Lower leg skin (tissue), 4 donors: Measurements from ENCODE around the gene TBC1D22A. TPM values are rescaled to one million over a fixed set of nuclear protein-coding genes. Genes with fewer than 3 reads are reported as not detected.

Experiments used
- DNase-seq, 2 donors: peaks; one replicate each; pipeline ENCODE4 v3.0.0-alpha.2; 2019; ENCODE audit warnings: low spot score in 2 of 2
- H3K4me3 ChIP-seq: fragments of 200-600 bp; sonication (generic); 2 replicates; pipeline ENCODE4 v1.5.1; 2017; ENCODE audit warnings: mild to moderate bottlenecking, low read depth; ENCODE audit not compliant: poor library complexity, severe bottlenecking
- CTCF ChIP-seq, 3 donors: fragments of 450-650 bp; IDR thresholded peaks; one replicate each; pipeline ENCODE4 v1.5.1; 2016; ENCODE audit warnings: antibody characterized with exemption in 3 of 3, mild to moderate bottlenecking in 3 of 3, moderate library complexity in 2 of 3
- POLR2A ChIP-seq, 2 donors: fragments of 450-650 bp; IDR thresholded peaks; one replicate each; pipeline ENCODE4 v1.6.1; 2016 to 2017; ENCODE audit warnings: antibody characterized with exemption in 2 of 2, mild to moderate bottlenecking in 1 of 2, moderate library complexity in 1 of 2
- WGBS, 2 donors: methylation state at CpG; one replicate each; pipeline ENCODE4 v1.1.5; 2018; 5-methylcytosine and 5-hydroxymethylcytosine counted together
- intact Hi-C: fragments of 100-400 bp; cut with DNase I; formaldehyde crosslinking; loops from one replicate; pipeline ENCODE4 v1.15.0; 2023; ENCODE audit warnings: low total_unique reads
- total RNA-seq, 4 donors: library from RNA; depleted of rRNA; stranded (reverse); fragments of >200 nt; gene quantifications; one replicate each; pipeline ENCODE4 v1.1.0, GENCODE V29; 2016

Gene TBC1D22A
- total RNA-seq, 4 donors from 2014 or later = 21.8 to 32.3 (median 31.6) TPM

GRCh38 chr22:47221840-47222615 lies 459.6 kb downstream of the TBC1D22A start:
- no peak overlapping the region for H3K4me3 ChIP-seq
- 59 to 63% methylated on average over 20 of the region's 20 CpGs for WGBS, 2 donors
- intact Hi-C loops = no loop called here
- no peak for TF ChIP-seq CTCF (IDR thresholded peaks at IDR 0.05)
- no peak for TF ChIP-seq POLR2A (IDR thresholded peaks at IDR 0.05)
- DNase-seq = peak; percentile 2 to 25

Other genes with a start within 250 kb of the TBC1D22A start
- gene CELSR1, start 225.0 kb upstream of the TBC1D22A start, total RNA-seq = 10 to 100 TPM; 31.7 to 72.7 (median 54.1) TPM
- gene GRAMD4, start 142.3 kb upstream of the TBC1D22A start, total RNA-seq = 100 to 1,000 TPM in 2 of 4 donors, 10 to 100 TPM in 2; 78.7 to 136 (median 117) TPM
- gene CERK, start 24.4 kb upstream of the TBC1D22A start, total RNA-seq = 10 to 100 TPM; 38.9 to 49.6 (median 41.5) TPM